K562 (cell line): Measurements from ENCODE around the gene WDR20. TPM values are rescaled to one million over a fixed set of nuclear protein-coding genes. Genes with fewer than 3 reads are reported as not detected.

Experiments
- ARID3B ChIP-seq: fragments of 250-450 bp; sonication (Bioruptor Pico); IDR thresholded peaks from 2 replicates; pipeline ENCODE4 v1.4.0; 2020; ENCODE audit warnings: borderline replicate concordance
- BHLHE40 ChIP-seq: IDR thresholded peaks from 2 replicates; pipeline ENCODE4 v1.6.1; 2011; ENCODE audit warnings: low read length, improper control_type of control experiment
- CBFA2T2 ChIP-seq: fragments of 450-650 bp; conservative IDR thresholded peaks from 2 replicates; pipeline ENCODE4 v1.6.1; 2017; ENCODE audit warnings: mild to moderate bottlenecking
- CBFA2T3 ChIP-seq: fragments of 450-650 bp; IDR thresholded peaks from 2 replicates; pipeline ENCODE4 v1.6.1; 2017
- FOXK1 ChIP-seq: sonication (generic); formaldehyde crosslinking; IDR thresholded peaks from 2 replicates; pipeline ENCODE4 v1.8.0; 2022; ENCODE audit warnings: missing genetic modification reagents, mild to moderate bottlenecking, borderline replicate concordance
- GATAD2A ChIP-seq: fragments of 450-650 bp; IDR thresholded peaks from 2 replicates; pipeline ENCODE4 v1.6.1; 2017
- HBP1 ChIP-seq: fragments of 450-650 bp; formaldehyde crosslinking; IDR thresholded peaks from 2 replicates; pipeline ENCODE4 v1.4.0; 2022; ENCODE audit warnings: missing genetic modification characterization
- MBD2 ChIP-seq: sonication (generic); IDR thresholded peaks from 2 replicates; pipeline ENCODE4 v1.6.1; 2016; ENCODE audit warnings: low read depth, borderline replicate concordance
- MEIS2 ChIP-seq: fragments of 450-650 bp; IDR thresholded peaks from 2 replicates; pipeline ENCODE4 v1.6.1; 2014; ENCODE audit warnings: mild to moderate bottlenecking; ENCODE audit not compliant: partially characterized antibody
- MNT ChIP-seq, 2 experiments: fragments of 450-650 bp; conservative IDR thresholded peaks; 2 replicates each; pipeline ENCODE4 v1.6.1; 2017; ENCODE audit warnings: mild to moderate bottlenecking in 2 of 2, moderate library complexity in 2 of 2
- MYC ChIP-seq, 2 experiments: fragments of 250-450 bp in 1 of 2; sonication (Bioruptor Pico) in 1 of 2; IDR thresholded peaks; 2 replicates each; pipeline versions ENCODE4 v1.5.1 to v1.6.1; 2012 to 2021; ENCODE audit warnings: low read depth in 2 of 2, borderline replicate concordance in 1 of 2, improper control_type of control experiment in 1 of 2, low read length in 1 of 2, mild to moderate bottlenecking in 1 of 2, moderate library complexity in 1 of 2
- NCOA1 ChIP-seq: fragments of 450-650 bp; IDR thresholded peaks from 2 replicates; pipeline ENCODE4 v1.6.1; 2016; ENCODE audit warnings: low read depth
- NFRKB ChIP-seq: fragments of 450-650 bp; IDR thresholded peaks from 2 replicates; pipeline ENCODE4 v1.6.1; 2016; ENCODE audit warnings: low read depth
- SIN3A ChIP-seq, 2 experiments: fragments of 150-350 bp in 1 of 2; IDR thresholded peaks; 2 replicates each; pipeline ENCODE4 v1.6.1; 2011 to 2016; ENCODE audit warnings: borderline replicate concordance in 2 of 2, low read depth in 2 of 2, low read length in 2 of 2, mild to moderate bottlenecking in 2 of 2, moderate library complexity in 2 of 2; ENCODE audit not compliant: control insufficient read depth in 1 of 2
- TFAP4 ChIP-seq: sonication (generic); formaldehyde crosslinking; IDR thresholded peaks from 2 replicates; pipeline ENCODE4 v1.8.0; 2022; ENCODE audit warnings: missing genetic modification reagents, mild to moderate bottlenecking, moderate library complexity, borderline replicate concordance
- ZNF592 ChIP-seq: fragments of 450-650 bp; IDR thresholded peaks from 2 replicates; pipeline ENCODE4 v1.6.1; 2017; ENCODE audit warnings: antibody characterized with exemption, mild to moderate bottlenecking
- polyA plus RNA-seq, 8 experiments: library from polyadenylated mRNA; depleted of rRNA in 4 of 8; stranded (reverse) in 5 of 8; unstranded in 3 of 8; fragments of >200 nt; fragmentation: Nextera tagmentation in 2 of 8; fragmentation: Illumina TruSeq in 1 of 8; extraction: Ambion mirVana in 2 of 8; extraction: Trizol in 1 of 8; gene quantifications; 2 replicates each; pipeline versions ENCODE4 v1.2.1 to v1.2.3, GENCODE V29; 2011 to 2014; ENCODE audit warnings: inconsistent platforms in 1 of 8, missing spikeins in 1 of 8
- total RNA-seq, 7 experiments: library from RNA; depleted of rRNA in 6 of 7; stranded (reverse); fragments of >200 nt in 6 of 7; fragmentation: Illumina TruSeq in 2 of 7; extraction: Trizol in 2 of 7; gene quantifications; 2 replicates each; pipeline versions ENCODE4 v1.2.1 to v1.2.3, GENCODE V29; 2011 to 2021; ENCODE audit warnings: low replicate concordance in 1 of 7

The WDR20 gene
- total and polyA plus RNA-seq, 9 of the 15 experiments (the other 6 are each of a cell fraction or from before 2014, with no cell fraction given): 7.0 to 15.3 (median 11.8) TPM

GRCh38 chr14:102094101-102094500, 45.6 kb upstream of the WDR20 start (continued):
- TF ChIP-seq MEIS2: no peak
- 0 out of 2 replicates have a peak, but pooled peaks have one; percentile 5 for TF ChIP-seq BHLHE40
- 0 out of 2 replicates have a peak, but pooled peaks have one; percentile 56 for TF ChIP-seq GATAD2A
- TF ChIP-seq MNT (conservative IDR thresholded peaks at IDR 0.05): peak; percentile 34 to 46; a peak in 3 of 4 replicates
- TF ChIP-seq NCOA1: 0 out of 2 replicates have a peak, but pooled peaks have one; percentile 33
- TF ChIP-seq ZNF592: peak; percentile 67
- peak; percentile 44; the same call in 1 of the 2 replicates for TF ChIP-seq MYC (IDR thresholded peaks at IDR 0.05; ENCODE audit: low read depth, low read length)
- no peak for TF ChIP-seq MYC (CRISPR knock-in tag; IDR thresholded peaks at IDR 0.05; ENCODE audit: borderline replicate concordance, low read depth)
- TF ChIP-seq ARID3B (CRISPR knock-in tag): no peak
- peak; percentile 77 for TF ChIP-seq CBFA2T3
- no peak for TF ChIP-seq MBD2
- peak; percentile 31; the same call in 1 of the 2 replicates for TF ChIP-seq TFAP4 (CRISPR knock-in tag)
- 0 out of 4 replicates have a peak, but pooled peaks of 1 of the 2 experiments have one; percentile 21 for TF ChIP-seq SIN3A (IDR thresholded peaks at IDR 0.05; ENCODE audit: borderline replicate concordance in 2 of 2, control insufficient read depth in 1 of 2, low read depth in 2 of 2, low read length in 2 of 2)
- TF ChIP-seq CBFA2T2: peak; percentile 45
- no peak for TF ChIP-seq HBP1 (CRISPR knock-in tag)
- peak; percentile 64; the same call in 1 of the 2 replicates for TF ChIP-seq NFRKB
- TF ChIP-seq FOXK1 (CRISPR knock-in tag): no peak
